GM19468 (cell line): Measurements from ENCODE around the gene C17orf67.

Experiments
- ATAC-seq: cut with Tn5 transposase; IDR thresholded peaks from one replicate; pipeline ENCODE4 v1.9.1; 2021; ENCODE audit warnings: mild to moderate bottlenecking, moderate library complexity, moderate number of reproducible peaks; ENCODE audit not compliant: unreplicated experiment; ENCODE audit errors: extremely low read depth

C17orf67 gene, protein sequence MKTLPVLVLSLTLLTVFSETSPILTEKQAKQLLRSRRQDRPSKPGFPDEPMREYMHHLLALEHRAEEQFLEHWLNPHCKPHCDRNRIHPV

GRCh38 chr17:56833809-56834379 is at the start of gene C17orf67, which contains the start of gene DGKE:
C17orf67 (minus strand) TSS chr17:56833920; CDS start chr17:56815810, 18,110 bp downstream.
DGKE (plus strand) TSS chr17:56834151; CDS start chr17:56834796, 645 bp downstream.
- ATAC-seq: peak; percentile 60

- no peak for ATAC-seq
These were observed 48.1 kb upstream of the C17orf67 start for GRCh38 chr17:56881685-56882295.

DNA sequence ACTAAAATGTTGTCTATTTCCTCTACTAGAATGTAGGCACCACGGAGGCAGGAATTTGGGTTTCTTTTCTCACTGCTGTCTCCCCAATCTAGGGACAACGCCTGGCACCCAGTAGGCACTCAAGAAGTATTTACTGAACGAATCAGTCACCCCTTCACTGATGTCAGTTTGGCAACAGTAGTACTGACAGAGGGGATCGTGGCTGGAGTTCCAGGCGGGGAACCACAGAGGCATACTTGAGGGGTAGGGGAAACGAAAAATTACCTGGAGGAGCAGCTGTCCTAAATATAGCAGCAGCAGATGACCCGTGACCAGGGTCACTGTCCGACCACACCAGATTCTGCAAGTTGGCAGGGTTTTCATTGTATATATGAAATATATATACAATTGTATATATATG is 46.9 kb upstream of the C17orf67 start:
- no peak for ATAC-seq

GRCh38 chr17:56880133-56880532 is 46.4 kb upstream of the C17orf67 start:
- no peak for ATAC-seq

GRCh38 chr17:56879280-56879679 is 45.6 kb upstream of the C17orf67 start:
- no peak for ATAC-seq

DNA sequence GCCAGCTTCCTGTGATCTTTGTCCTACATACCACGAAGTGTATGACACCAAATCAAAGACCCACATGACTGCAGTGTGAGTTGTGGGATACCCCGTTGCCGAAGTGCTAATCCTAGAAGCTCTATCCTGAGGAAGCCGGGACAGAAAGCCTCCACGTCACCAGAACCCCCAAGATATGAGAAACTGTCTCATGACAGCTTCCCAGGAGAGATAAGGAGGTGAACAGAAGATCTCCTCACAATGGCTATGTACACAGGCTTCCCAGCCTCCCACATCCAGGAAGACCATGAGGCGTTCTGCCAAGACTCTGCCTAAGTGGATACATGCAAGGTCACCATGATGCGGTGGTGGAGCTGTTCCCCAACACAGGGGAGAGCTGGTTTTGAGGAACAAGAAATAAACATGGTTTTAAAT is 43.1 kb upstream of the C17orf67 start:
- ATAC-seq: no peak

- no peak for ATAC-seq
These were observed 36.4 kb upstream of the C17orf67 start for GRCh38 chr17:56870081-56870651.

- no peak for ATAC-seq
These were observed 35.0 kb upstream of the C17orf67 start for GRCh38 chr17:56868716-56869115.

DNA sequence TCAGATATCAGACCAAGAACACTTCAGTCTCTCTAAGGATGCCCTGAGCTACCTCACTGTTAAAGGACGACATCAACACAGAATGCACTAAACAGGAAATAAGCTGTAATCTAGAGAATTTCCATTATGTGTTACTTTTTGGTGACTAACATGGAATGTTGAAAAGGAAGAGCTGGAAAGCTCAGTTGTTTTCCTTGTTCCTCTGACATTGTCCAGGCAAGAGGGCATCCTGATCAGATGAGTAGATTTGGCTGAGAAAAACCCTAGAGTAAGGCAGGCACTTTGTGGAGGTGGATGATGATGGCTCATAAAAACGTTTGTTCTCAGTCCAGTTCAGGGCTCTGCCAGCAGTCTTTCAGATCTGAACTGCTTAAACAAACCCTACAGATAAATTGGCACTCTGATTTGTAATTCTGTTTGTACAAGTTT is 34.2 kb upstream of the C17orf67 start:
- ATAC-seq: no peak

- no peak for ATAC-seq
These were observed 32.8 kb upstream of the C17orf67 start for GRCh38 chr17:56866496-56866895.

DNA sequence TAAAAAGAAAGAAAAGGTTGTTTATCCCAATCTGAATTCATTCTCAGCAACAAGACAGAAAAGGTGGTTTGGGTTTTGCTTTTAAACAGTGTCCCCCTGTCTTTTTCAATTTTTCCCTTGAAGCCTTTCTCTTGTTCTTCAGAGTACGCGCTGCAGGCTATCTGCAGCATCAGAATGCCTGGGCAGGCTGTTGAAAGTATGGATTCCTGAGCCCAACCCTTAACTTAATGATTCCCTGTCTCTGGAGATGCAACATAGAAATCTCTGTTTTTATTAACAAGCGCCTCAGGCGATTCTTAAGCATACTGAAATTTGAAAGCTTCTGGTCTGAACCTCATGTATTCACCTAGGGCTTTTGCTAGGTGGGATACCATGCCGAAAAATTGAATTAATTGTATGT is 32.4 kb upstream of the C17orf67 start:
- no peak for ATAC-seq

DNA sequence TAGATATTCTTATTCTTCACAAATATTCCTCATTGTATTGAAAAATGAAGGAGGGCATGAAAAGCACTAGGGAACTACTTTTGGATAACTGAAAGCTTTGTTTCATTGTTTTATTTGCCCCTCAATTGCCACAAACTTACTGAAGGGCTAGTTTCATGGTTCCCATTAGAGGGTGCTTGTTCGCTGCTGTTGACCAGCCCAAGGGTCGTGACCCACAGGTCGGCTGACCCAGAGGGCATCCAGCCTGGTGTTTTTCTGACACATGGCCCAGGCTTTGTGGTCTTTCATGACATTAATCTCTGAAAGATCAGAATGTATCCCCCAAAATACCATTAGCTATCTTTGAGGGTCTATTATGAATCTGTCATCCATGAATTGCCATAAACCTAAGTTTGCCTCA is 30.3 kb upstream of the C17orf67 start:
- no peak for ATAC-seq

DNA sequence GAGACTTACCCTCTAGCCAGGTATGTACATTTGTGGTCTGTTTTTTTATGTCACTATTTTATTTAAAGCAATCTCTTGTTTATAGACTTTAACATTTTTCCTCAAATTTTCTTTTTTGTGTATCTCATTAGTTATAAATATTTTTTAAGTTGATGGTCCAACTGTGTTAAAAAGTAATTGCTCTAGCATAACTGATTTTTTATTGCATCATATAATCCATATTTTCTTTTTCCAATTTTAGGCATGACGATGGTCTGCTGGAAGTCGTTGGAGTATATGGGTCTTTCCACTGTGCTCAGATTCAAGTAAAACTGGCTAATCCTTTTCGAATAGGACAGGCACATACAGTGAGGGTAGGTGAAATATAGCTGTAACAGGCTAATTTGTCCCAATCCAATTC is 28.2 kb upstream of the C17orf67 start:
- no peak for ATAC-seq

- no peak for ATAC-seq
These were observed 17.3 kb upstream of the C17orf67 start for GRCh38 chr17:56851008-56851407.

GRCh38 chr17:56850591-56850990 is 16.9 kb upstream of the C17orf67 start:
- no peak for ATAC-seq

DNA sequence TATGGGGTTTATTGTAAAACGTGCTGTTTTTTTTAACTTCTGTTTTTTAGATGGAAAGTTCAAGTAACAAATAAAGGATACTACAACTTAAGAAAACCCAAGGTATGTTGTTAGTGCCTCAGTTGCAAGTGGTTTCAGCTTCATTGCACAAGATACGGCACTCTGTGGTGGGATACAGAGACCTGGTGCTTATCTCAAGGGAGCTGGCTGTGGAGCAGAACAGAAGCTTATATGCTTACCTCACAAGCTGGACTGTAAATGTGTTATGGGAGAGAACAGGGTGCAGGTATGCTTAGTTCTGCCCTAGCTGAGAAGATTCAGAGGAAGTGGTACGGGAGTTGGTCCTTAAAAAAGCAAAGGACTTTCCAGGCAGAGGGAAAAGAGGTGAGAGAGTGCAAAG is 15.4 kb upstream of the C17orf67 start:
- no peak for ATAC-seq

GRCh38 chr17:56847106-56847505 is 13.4 kb upstream of the C17orf67 start:
- no peak for ATAC-seq

DNA sequence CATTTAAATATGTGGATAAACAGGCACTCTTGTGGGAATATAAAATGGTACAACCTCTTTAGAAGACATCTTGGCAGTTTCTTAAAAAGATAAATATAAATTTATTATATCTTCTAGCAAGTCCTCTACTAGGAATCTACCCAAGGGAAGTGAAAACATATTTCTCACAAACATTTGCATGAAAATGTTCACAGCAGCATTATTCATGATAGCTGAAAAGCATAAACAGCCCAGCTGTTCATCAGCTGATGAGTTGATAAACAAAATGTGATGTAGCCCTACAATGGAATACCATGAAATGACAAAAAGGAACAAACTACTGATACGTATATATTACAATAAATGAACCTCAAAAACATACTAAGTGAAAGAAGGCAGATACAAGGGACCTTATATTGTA is 12.2 kb upstream of the C17orf67 start:
- ATAC-seq: no peak

DNA sequence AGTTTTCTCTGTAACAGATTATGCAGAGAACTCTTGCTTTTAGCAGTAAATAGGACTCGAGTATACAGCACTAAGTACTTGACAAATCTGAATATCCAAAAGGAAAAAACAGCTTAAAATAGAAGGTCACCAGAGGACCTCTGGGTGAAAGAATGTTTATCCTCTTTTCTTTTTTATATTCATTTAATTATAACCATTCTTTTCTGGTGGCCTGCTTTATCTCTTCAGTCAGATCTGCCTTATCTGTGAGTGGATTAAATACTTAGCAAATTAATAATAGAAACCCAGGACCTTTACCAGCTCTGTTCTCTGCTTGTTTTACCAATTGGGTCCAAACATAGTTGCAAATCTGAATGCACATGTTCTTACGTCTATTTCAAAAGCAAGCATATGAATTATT is 8.9 kb upstream of the C17orf67 start:
- ATAC-seq: no peak

DNA sequence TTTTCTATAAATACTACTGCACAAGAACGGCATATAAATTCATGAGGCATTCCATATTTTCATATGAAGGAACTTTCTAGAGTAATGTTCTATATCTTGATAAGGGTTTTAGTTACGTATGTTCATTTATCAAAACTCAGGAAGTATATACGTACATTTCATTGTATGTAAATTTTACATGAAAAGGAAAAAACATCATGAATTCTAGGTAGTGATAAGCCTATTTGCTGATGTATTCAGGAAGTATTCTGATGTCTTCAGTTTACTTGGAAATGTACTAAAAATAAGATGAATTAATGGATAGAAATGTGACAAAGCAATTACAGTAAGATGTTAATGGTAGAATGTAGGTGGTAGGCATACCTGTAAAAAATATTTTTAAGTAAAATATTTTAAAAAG is 5.0 kb upstream of the C17orf67 start:
- no peak for ATAC-seq

DNA sequence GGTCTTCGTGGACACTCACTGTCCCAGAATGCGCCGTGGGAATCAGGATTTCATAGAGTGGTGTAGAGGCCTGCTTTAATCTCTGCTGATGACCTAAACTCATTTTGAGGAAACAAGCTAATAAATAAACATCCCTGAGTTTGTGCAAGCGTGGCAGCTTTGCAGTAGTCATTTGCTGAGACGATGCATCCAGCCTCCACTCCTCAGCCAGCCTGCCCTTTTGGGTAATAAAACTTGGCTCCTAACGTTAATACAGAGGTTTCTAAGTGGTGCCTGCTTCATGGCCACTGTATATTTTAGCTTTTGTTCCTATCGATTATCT is 1.5 kb upstream of the C17orf67 start:
- no peak for ATAC-seq
